EL (cell line): ENCODE measurements around the gene SMYD3.

Experiments used
- DNase-seq: peaks from one replicate; pipeline ENCODE4 v3.0.0-alpha.2; 2016

Gene SMYD3

DNA sequence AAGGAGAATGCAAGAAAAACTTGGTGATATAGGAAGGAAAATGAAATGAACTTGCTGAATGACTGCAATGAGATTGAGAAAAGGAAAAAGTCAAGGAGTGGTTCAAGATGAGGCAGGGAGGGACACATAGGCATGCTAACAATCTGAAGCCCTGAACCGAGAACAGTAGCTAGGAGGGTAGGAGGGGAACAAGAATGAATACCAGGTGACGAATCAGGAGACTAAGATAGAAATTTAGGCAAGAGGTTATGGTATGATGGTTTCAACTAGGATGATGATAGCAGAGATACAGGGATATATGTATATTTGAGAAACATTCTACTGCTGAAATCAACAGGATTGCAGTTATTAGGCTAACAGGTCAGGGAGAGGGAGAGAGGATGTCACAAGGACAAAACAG lies 44.1 kb downstream of the SMYD3 start:
- DNase-seq = no peak

GRCh38 chr1:246460406-246460805 lies 46.7 kb downstream of the SMYD3 start:
- DNase-seq = no peak

GRCh38 chr1:246459221-246459620 lies 47.9 kb downstream of the SMYD3 start:
- DNase-seq = no peak

GRCh38 chr1:246455476-246455875 lies 51.6 kb downstream of the SMYD3 start:
- DNase-seq = no peak

DNA sequence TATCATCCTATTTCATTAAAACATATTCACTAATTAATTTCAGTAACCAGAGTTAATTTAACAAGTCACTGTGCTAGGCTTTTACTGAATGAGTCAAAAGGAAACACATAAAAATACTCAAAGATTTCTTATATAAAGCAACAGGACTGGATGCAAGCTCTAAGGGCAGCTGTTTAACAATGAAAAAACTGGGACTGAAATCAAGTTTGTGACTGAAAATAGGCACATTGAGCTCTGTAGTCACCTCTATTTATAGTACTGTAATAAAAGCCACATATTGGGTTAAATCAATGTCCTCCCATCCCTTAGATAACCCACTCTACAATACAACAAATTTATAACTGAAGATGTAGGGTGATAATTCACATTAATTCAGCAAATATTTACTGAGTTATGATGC lies 52.4 kb downstream of the SMYD3 start:
- no peak for DNase-seq

- DNase-seq = peak; percentile 19
Measured at GRCh38 chr1:246450611-246451251, 56.3 kb downstream of the SMYD3 start.

DNA sequence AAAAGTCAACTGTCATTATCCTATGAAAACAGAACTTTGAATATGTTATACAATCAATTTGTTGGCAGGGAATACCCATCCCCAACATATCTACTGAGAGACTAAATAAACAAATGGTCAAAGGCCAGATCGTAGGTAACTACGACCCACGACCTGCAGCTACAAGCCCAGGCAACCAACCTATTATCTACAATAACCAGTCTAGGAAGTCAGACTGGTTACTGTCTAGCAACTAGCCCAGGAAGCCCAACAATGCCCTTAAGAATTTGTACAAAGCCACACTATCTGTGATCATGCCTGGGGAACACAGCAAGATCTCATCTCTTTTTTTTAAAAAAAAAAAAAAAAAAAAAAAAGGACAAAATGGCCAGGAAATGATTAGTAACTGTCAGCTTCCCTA lies 58.7 kb downstream of the SMYD3 start:
- DNase-seq = no peak

DNA sequence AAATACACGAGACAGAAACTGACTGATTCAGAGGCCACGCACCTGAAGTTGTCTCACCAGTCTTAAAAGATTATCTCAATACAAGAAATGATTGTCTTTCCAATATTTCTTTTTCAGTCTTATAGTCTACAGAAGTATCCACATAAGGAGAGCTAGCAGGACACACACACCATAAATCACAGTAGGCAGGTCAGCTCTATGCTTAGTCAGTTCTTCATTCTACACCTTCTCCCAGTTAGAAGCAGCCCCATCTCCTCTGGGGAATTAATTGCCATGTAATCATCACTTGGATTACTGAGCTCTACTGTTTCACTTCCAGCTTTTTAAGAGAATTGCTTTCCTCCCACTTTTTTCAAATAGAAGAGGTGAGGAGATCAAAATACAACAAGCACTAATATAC lies 59.6 kb downstream of the SMYD3 start:
- peak; percentile 26 for DNase-seq

DNA sequence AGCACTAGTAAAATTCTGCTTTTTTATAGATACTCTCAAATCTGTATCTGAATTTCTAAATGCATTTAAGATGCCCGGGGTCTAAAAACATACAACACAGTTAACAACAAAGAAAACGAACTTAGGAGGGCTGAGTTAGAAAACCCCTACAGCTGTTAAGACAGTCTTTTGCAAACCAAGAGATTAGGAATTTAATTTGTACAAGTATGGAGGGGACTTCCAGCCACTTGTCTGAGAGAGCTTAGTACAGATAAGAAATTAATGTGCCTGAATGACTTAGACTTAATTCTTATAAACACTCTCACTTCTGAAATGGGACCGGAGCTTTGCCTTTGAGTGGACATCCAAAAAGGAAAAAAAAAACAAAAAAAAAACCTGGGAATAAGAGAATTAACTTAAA lies 61.6 kb downstream of the SMYD3 start:
- no peak for DNase-seq

- DNase-seq = no peak
Measured at GRCh38 chr1:246444617-246445016, 62.5 kb downstream of the SMYD3 start.

DNA sequence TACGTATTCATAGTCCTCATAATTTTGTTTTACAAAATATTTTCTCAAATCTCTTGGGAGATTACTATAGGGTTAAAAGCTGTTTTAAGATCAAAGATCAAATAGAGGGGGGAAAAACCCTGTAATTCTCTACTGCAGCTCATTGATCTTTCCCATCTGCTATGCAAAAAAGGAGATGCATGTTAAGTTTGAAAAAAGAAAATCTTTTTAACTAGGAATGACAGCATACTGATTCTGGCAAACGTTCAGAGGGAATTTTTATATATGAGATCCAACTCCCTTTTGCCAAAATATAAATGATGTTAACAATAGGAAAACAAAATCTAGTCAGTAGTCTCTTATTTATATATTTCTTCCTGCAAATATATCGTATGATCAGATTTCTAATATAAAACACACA lies 69.1 kb downstream of the SMYD3 start:
- DNase-seq = no peak

GRCh38 chr1:246435421-246436041 lies 71.5 kb downstream of the SMYD3 start:
- peak; percentile 63 for DNase-seq

DNA sequence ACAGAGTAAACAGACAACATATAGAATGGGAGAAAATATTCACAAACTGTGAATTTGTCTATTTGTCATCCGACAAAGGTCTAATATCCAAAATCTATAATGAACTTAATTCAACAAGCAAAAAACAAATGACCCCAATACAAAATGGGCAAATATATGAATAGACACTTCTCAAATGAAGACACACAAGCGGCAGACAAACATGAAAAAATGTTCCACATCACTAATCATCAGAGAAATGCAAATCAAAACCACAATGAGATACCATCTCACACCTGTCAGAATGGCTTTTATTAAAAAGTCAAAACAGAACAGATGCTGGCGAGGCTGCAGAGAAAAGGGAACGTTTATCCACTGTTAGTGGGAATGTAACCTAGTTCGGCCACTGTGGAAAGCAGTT lies 72.7 kb downstream of the SMYD3 start:
- DNase-seq = no peak

DNA sequence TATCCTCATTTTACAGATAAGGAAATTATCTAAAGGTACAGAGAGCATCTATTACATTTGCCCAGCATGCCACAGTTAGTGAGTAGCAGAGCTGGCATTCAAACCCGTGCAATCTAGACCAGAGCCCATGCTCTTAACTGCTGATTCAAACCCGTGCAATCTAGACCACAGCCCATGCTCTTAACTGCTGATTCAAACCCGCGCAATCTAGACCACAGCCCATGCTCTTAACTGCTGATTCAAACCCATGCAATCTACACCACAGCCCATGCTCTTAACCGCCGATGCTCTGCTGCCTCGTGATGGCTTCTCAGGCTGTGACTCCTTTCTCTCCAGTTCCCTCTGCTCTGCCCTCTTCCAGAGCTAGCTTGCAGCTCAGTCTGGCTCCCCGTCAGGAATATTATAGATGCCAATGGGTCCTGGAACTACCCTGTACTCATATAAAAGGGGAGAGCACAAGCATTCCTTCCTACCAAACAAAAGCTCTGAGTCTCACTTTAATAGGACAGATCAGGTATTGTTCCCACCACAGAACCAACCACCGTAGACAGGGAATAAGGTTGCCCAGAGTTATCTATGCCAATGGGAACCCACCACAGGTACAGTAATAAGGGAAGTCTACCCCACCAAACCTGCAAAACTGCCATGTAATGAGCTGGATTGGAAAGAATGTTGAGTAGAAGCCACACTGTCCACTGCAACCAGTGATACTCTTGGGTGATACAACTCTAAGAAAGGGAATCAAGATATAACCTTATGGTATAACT lies 78.4 kb downstream of the SMYD3 start:
- peak; percentile 98 for DNase-seq

- DNase-seq = peak; percentile 47
Measured at GRCh38 chr1:246427611-246428010, 79.5 kb downstream of the SMYD3 start.

GRCh38 chr1:246425895-246426294 lies 81.2 kb downstream of the SMYD3 start:
- DNase-seq = no peak

DNA sequence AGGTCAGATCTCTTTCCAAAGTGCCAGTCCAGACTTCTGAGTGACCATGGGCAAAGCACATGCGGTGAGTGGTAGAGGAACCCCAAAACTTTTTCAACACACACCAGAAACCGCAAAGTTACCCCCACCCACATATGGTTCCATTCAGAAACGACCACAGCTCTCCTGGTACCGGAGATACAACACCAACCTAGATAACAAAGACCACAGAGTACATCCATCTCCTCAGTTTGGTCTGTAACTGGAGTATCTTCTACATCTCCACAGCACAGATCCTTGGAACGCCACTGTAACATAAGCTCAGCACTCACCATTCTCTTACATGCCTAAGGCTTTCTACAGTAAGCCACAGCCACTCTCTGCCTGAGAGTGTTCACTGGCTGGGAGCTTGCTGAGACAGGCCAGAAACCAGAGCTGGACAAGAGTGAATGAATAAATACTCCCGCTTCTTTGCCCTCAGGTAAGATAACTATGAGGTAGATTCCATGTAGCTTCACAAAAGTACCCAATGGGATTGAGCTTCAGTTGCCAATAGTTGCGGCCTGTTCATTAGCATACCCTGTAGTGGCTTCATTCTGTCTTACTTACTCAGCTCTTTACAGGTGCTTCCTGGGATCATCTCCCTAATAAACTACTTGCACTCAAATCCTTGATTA lies 81.8 kb downstream of the SMYD3 start:
- no peak for DNase-seq

GRCh38 chr1:246420300-246420699 lies 86.8 kb downstream of the SMYD3 start:
- no peak for DNase-seq

DNA sequence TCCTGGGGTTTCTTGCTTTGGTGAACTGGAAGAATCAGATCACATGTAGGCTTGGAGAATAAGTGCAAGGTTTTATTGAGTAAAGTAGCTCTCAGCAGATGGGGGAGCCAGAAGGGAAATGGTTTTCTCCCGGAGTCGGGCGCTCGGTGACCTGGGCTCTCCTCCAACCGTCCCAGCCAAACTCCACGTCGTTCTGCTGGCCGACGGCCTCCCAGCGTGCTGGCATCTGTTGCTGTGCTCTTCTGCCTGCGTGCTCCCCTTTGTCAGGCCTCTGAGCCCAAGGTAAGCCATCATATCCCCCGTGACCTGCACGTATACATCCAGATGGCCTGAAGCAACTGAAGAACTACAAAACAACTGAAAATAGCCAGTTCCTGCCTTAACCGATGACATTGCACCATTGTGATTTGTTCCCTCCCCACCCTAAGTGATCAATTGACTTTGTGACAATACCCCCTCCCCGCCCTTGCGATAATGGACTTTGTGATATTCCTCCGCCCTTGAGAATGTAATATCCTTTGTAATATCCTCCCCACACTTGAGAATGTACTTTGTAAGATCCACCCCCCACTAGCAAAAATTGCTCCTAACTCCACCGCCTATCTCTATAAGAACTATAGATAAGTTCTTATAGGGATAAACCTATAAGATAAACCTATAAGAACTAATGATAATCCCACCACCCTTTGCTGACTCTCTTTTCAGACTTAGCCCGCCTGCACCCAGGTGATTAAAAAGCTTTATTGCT lies 88.3 kb downstream of the SMYD3 start:
- DNase-seq = no peak

- no peak for DNase-seq
Measured at GRCh38 chr1:246417813-246418564, 89.1 kb downstream of the SMYD3 start.

- DNase-seq = peak; percentile 73
Measured at GRCh38 chr1:246417152-246417812, 89.8 kb downstream of the SMYD3 start.

- DNase-seq = no peak
Measured at GRCh38 chr1:246416261-246416660, 90.8 kb downstream of the SMYD3 start.
